OCI-LY1 (cell line): ENCODE measurements around the gene FRAS1.

Experiments
- H2AFZ ChIP-seq: fragments of 200-600 bp; sonication (generic), shearing (Covaris generic); 2 replicates; pipeline ENCODE4 v1.6.0; 2014; ENCODE audit warnings: antibody characterized with exemption, mild to moderate bottlenecking, low read length
- H3F3A ChIP-seq: fragments of 200-600 bp; sonication (generic), shearing (Covaris generic); 2 replicates; pipeline ENCODE4 v1.6.0; 2014; ENCODE audit warnings: mild to moderate bottlenecking, antibody characterized with exemption, low read length, moderate library complexity; ENCODE audit not compliant: insufficient read depth
- H3K27ac ChIP-seq: fragments of 200-600 bp; sonication (generic); 2 replicates; pipeline ENCODE4 v1.5.1; 2014; ENCODE audit warnings: low read length, mixed run types, mild to moderate bottlenecking, low read depth; ENCODE audit not compliant: poor library complexity, severe bottlenecking
- H3K27me3 ChIP-seq: fragments of 200-600 bp; sonication (generic); 2 replicates; pipeline ENCODE4 v1.6.0; 2014; ENCODE audit warnings: antibody characterized with exemption, mild to moderate bottlenecking, low read length, moderate library complexity; ENCODE audit not compliant: insufficient read depth
- H3K36me3 ChIP-seq: fragments of 200-600 bp; sonication (generic); 2 replicates; pipeline ENCODE4 v1.6.1; 2014; ENCODE audit warnings: mild to moderate bottlenecking, antibody characterized with exemption, low read length, moderate library complexity, mixed read lengths; ENCODE audit not compliant: insufficient read depth
- H3K4me1 ChIP-seq: fragments of 200-600 bp; sonication (generic); 2 replicates; pipeline ENCODE4 v1.5.1; 2014; ENCODE audit warnings: mild to moderate bottlenecking, low read length, moderate library complexity; ENCODE audit not compliant: insufficient read depth, severe bottlenecking
- H3K4me2 ChIP-seq: fragments of 200-600 bp; sonication (generic), shearing (Covaris generic); 2 replicates; pipeline ENCODE4 v1.6.1; 2014; ENCODE audit warnings: low read length
- H3K4me3 ChIP-seq: fragments of 200-600 bp; sonication (generic); 2 replicates; pipeline ENCODE4 v1.5.1; 2014; ENCODE audit warnings: low read length, low read depth, mild to moderate bottlenecking, mixed read lengths; ENCODE audit not compliant: poor library complexity, severe bottlenecking
- H3K79me2 ChIP-seq: fragments of 200-600 bp; shearing (Covaris generic); 2 replicates; pipeline ENCODE4 v1.6.1; 2016; ENCODE audit warnings: mixed run types, low read length, mixed read lengths; ENCODE audit not compliant: insufficient read depth
- H3K9ac ChIP-seq: fragments of 200-600 bp; sonication (generic), shearing (Covaris generic); 2 replicates; pipeline ENCODE4 v1.6.1; 2014; ENCODE audit warnings: mild to moderate bottlenecking, low read length, mixed read lengths
- H3K9me2 ChIP-seq: fragments of 200-600 bp; sonication (generic), shearing (Covaris generic); 2 replicates; pipeline ENCODE4 v1.6.1; 2014; ENCODE audit warnings: low read depth, mild to moderate bottlenecking, low read length, mixed read lengths
- H3K9me3 ChIP-seq: fragments of 200-600 bp; shearing (Covaris generic); 2 replicates; pipeline ENCODE4 v1.6.1; 2014; ENCODE audit warnings: low read length, mixed read lengths
- H4K20me1 ChIP-seq: fragments of 200-600 bp; sonication (generic), shearing (Covaris generic); 2 replicates; pipeline ENCODE4 v1.6.0; 2016; ENCODE audit warnings: mild to moderate bottlenecking, low read length; ENCODE audit not compliant: insufficient read depth
- CTCF ChIP-seq: fragments of 200-600 bp; sonication (generic), shearing (Covaris generic); IDR thresholded peaks from 2 replicates; pipeline ENCODE4 v1.5.1; 2017; ENCODE audit warnings: mild to moderate bottlenecking, antibody characterized with exemption, low read length, moderate library complexity, mixed read lengths
- EZH2 ChIP-seq: fragments of 200-600 bp; sonication (generic), shearing (Covaris generic); IDR thresholded peaks from 2 replicates; pipeline ENCODE4 v1.8.0; 2017; ENCODE audit warnings: borderline replicate concordance, mixed run types, mild to moderate bottlenecking, antibody characterized with exemption, low read length, moderate library complexity, mixed read lengths

The FRAS1 gene

GRCh38 chr4:78347527-78347926 is 290.4 kb downstream of the FRAS1 start:
- Histone ChIP-seq H3K27ac (no peak overlapping the region), H3F3A (no peaks in the 10 kb centered on the region), H3K36me3 (no peaks in the 10 kb centered on the region), H3K9me3 (no peaks in the 10 kb centered on the region), H2AFZ (no peak overlapping the region), H3K9ac (no peak overlapping the region), H3K27me3 (no peaks in the 10 kb centered on the region), H3K4me1 (no peaks in the 10 kb centered on the region), H3K9me2 (no peaks in the 10 kb centered on the region), H3K79me2 (no peaks in the 10 kb centered on the region), H3K4me2 (no peak overlapping the region), H4K20me1 (no peaks in the 10 kb centered on the region), H3K4me3 (no peak overlapping the region)
- TF ChIP-seq EZH2 (no peak), CTCF (no peak)

DNA sequence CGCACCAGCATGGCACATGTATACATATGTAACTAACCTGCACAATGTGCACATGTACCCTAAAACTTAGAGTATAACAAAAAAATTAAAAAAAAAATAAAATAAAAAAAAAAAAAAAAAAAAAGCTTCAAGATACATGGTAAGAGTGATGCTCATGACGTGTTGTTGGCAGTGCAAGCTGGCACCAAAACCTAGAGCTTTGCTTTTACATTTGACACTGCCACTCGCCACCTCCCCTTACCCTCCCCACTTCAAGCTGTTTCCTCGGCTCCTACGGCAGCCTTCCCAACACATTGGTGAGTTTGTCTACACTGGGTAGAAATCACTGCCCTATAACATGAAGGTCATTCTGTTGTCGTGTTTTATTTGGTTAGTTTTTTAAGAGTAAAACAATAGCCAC is 296.8 kb downstream of the FRAS1 start:
- Histone ChIP-seq H3K9ac (no peak overlapping the region), H3K27me3 (no peaks in the 10 kb centered on the region), H3K4me2 (no peak overlapping the region), H3K4me3 (no peak overlapping the region), H3K9me2 (no peaks in the 10 kb centered on the region), H2AFZ (no peak overlapping the region), H3K4me1 (no peaks in the 10 kb centered on the region), H3K27ac (no peak overlapping the region), H3K9me3 (no peaks in the 10 kb centered on the region), H3K36me3 (no peaks in the 10 kb centered on the region), H3K79me2 (no peaks in the 10 kb centered on the region), H3F3A (no peaks in the 10 kb centered on the region), H4K20me1 (no peaks in the 10 kb centered on the region)
- TF ChIP-seq CTCF (no peak), EZH2 (no peak)

DNA sequence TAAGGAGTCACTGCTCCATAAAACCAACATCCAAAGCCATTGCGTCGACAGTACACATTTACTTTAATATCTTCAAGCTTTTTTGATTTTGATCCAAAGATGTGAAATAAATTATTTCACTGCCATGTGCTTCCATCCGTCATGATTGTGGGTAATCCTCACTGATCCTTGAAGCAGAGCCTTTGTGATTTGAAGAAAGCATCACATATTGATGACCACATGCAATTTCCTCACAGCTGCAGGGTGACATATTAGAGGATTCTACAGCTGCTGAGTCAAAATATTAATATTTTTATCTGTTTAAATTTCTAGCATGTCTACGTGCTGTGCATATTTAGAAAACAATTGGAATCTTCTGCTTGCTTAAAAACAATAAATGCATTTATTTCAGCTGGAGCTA is 297.7 kb downstream of the FRAS1 start:
- Histone ChIP-seq H3K4me3 (no peak overlapping the region), H3K27ac (no peak overlapping the region), H3K9me2 (no peaks in the 10 kb centered on the region), H4K20me1 (no peaks in the 10 kb centered on the region), H3K36me3 (no peaks in the 10 kb centered on the region), H3F3A (no peaks in the 10 kb centered on the region), H3K4me1 (no peaks in the 10 kb centered on the region), H3K4me2 (no peak overlapping the region), H2AFZ (no peak overlapping the region), H3K27me3 (no peaks in the 10 kb centered on the region), H3K9ac (no peak overlapping the region), H3K79me2 (no peaks in the 10 kb centered on the region), H3K9me3 (no peaks in the 10 kb centered on the region)
- no peak for TF ChIP-seq CTCF
- TF ChIP-seq EZH2, result no peak
